HL-60 (cell line): ENCODE data around the gene FBLN7.

ENCODE experiments used
- DNase-seq, 2 experiments: peaks; one replicate each; pipeline ENCODE4 v3.0.0-alpha.2; 2010 to 2020; ENCODE audit warnings: low read depth in 1 of 2, low spot score in 1 of 2
- H3K27ac ChIP-seq: fragments of 250-450 bp; sonication (Bioruptor Pico); replicated peaks from 2 replicates; pipeline ENCODE4 v1.5.1; 2020; ENCODE audit warnings: mild to moderate bottlenecking, moderate library complexity
- H3K27me3 ChIP-seq: fragments of 250-450 bp; sonication (Bioruptor Pico); 2 replicates; pipeline ENCODE4 v1.5.1; 2021; ENCODE audit warnings: mild to moderate bottlenecking, moderate library complexity; ENCODE audit not compliant: insufficient read depth, poor library complexity, severe bottlenecking
- H3K4me3 ChIP-seq: replicated peaks from 2 replicates; pipeline ENCODE4 v1.5.1; 2011; ENCODE audit warnings: mild to moderate bottlenecking, control low read depth, low read length; ENCODE audit not compliant: insufficient read depth
- GABPA ChIP-seq: IDR thresholded peaks from 2 replicates; pipeline ENCODE4 v1.6.1; 2012; ENCODE audit warnings: low read depth
- POLR2AphosphoS5 ChIP-seq: IDR thresholded peaks from 2 replicates; pipeline ENCODE4 v1.6.1; 2012; ENCODE audit warnings: low read depth
- SPI1 ChIP-seq: IDR thresholded peaks from 2 replicates; pipeline ENCODE4 v1.6.1; 2012; ENCODE audit warnings: low read depth, mild to moderate bottlenecking, borderline replicate concordance
- TF ChIP-seq, protein P1 (sequence below): IDR thresholded peaks from 2 replicates; pipeline ENCODE4 v1.6.1; 2012; ENCODE audit warnings: low read depth; ENCODE audit not compliant: insufficient replicate concordance
- TF ChIP-seq, protein P2 (sequence below): IDR thresholded peaks from one replicate; pipeline ENCODE4 v1.5.1; 2011; ENCODE audit warnings: low read length, control low read depth, inconsistent platforms; ENCODE audit not compliant: insufficient read depth

Gene FBLN7

DNA sequence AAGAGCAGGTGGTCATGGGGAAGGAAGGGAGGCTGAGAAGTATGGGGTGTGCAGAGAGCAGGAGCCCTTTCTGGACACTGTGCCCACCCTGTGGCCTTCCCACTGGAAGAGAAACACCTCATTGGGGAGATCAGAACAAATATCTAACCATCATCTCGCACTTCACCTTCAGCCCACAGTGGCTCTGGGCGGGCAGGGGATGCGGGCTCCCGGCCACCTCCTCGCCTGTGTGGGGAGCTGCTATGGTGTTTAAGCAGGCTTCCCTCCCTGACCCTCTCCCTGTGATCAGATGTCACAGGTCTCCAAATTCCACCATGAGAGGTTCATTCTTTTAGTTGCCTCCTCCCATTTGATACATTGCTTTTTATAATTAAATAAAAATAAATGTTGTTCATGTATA lies 5.0 kb downstream of the FBLN7 start:
- no peak overlapping the region for H3K27ac ChIP-seq
- H3K27me3 ChIP-seq: peaks cover 6% of the 10 kb centered on the region
- no peak overlapping the region for H3K4me3 ChIP-seq
- TF ChIP-seq GABPA (no peak), SPI1 (no peak), POLR2AphosphoS5 (no peak)
- TF ChIP-seq, protein P1, sequence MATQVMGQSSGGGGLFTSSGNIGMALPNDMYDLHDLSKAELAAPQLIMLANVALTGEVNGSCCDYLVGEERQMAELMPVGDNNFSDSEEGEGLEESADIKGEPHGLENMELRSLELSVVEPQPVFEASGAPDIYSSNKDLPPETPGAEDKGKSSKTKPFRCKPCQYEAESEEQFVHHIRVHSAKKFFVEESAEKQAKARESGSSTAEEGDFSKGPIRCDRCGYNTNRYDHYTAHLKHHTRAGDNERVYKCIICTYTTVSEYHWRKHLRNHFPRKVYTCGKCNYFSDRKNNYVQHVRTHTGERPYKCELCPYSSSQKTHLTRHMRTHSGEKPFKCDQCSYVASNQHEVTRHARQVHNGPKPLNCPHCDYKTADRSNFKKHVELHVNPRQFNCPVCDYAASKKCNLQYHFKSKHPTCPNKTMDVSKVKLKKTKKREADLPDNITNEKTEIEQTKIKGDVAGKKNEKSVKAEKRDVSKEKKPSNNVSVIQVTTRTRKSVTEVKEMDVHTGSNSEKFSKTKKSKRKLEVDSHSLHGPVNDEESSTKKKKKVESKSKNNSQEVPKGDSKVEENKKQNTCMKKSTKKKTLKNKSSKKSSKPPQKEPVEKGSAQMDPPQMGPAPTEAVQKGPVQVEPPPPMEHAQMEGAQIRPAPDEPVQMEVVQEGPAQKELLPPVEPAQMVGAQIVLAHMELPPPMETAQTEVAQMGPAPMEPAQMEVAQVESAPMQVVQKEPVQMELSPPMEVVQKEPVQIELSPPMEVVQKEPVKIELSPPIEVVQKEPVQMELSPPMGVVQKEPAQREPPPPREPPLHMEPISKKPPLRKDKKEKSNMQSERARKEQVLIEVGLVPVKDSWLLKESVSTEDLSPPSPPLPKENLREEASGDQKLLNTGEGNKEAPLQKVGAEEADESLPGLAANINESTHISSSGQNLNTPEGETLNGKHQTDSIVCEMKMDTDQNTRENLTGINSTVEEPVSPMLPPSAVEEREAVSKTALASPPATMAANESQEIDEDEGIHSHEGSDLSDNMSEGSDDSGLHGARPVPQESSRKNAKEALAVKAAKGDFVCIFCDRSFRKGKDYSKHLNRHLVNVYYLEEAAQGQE: no peak
- TF ChIP-seq, protein P2, sequence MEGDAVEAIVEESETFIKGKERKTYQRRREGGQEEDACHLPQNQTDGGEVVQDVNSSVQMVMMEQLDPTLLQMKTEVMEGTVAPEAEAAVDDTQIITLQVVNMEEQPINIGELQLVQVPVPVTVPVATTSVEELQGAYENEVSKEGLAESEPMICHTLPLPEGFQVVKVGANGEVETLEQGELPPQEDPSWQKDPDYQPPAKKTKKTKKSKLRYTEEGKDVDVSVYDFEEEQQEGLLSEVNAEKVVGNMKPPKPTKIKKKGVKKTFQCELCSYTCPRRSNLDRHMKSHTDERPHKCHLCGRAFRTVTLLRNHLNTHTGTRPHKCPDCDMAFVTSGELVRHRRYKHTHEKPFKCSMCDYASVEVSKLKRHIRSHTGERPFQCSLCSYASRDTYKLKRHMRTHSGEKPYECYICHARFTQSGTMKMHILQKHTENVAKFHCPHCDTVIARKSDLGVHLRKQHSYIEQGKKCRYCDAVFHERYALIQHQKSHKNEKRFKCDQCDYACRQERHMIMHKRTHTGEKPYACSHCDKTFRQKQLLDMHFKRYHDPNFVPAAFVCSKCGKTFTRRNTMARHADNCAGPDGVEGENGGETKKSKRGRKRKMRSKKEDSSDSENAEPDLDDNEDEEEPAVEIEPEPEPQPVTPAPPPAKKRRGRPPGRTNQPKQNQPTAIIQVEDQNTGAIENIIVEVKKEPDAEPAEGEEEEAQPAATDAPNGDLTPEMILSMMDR: no peak
- DNase-seq: no peak

DNA sequence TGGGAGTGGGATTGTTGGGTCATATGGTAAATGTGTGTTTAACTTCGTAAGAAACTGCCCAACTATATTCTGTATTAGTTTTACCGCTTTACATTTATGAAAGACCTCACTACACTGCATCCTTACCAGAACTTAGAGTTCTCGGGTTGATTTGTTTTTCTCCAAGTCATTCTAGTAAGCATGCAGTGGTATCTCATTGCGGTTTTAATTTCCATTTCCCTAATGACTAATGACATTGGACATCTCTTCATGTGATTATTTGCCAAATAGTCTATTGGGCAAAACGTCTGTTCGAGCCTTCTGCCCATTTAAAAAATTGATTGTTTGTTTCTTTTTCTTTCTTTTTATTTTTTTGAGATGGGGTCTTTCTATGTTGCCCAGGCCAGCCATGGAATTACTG lies 6.8 kb downstream of the FBLN7 start:
- Histone ChIP-seq H3K27ac (no peak overlapping the region), H3K4me3 (no peak overlapping the region), H3K27me3 (peaks cover 6% of the 10 kb centered on the region)
- TF ChIP-seq GABPA: no peak
- no peak for TF ChIP-seq SPI1
- TF ChIP-seq, protein P2: no peak
- no peak for TF ChIP-seq POLR2AphosphoS5
- TF ChIP-seq, protein P1: no peak
- no peak for DNase-seq

DNA sequence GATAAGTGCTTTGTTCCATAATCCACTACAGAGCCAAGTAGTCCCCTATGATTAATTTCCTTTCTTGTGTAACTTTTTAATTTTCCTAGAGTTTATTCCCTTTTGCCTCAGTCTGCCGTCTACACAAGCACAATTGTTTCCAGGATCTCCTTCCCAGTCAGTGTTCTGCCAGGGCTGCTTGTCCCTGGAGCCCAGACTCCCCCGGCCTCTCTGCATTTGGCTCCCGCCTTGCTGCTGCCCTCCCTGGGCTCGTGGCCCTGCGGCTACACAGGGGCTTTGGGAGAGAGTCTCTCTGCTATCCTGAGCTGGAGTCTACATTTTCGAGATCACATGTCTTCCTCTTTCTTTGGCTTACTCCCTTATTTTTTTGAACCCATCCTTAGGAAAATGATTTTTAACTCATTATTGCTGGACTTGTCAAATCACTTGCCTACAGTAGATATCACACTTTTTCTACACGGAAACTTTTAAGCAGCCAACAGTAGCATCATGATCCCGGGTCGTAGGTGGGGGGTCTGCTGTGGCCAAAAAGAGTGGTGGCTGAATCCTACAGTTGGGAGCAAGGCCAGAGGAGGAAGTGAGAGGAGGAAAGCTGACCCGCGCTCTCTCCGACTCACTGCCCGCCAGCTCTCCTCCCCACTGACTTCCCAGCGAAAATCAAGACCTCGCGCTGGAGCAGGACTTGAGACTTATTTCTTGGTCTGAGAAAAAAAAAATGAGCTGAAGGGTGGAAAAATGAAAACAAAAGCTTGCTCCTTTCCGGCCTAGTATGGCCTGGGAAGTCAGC lies 9.4 kb downstream of the FBLN7 start:
- H3K27ac ChIP-seq: no peak overlapping the region
- DNase-seq: no peak
- H3K27me3 ChIP-seq: no peaks in the 10 kb centered on the region
- no peak overlapping the region for H3K4me3 ChIP-seq
- no peak for TF ChIP-seq SPI1

DNA sequence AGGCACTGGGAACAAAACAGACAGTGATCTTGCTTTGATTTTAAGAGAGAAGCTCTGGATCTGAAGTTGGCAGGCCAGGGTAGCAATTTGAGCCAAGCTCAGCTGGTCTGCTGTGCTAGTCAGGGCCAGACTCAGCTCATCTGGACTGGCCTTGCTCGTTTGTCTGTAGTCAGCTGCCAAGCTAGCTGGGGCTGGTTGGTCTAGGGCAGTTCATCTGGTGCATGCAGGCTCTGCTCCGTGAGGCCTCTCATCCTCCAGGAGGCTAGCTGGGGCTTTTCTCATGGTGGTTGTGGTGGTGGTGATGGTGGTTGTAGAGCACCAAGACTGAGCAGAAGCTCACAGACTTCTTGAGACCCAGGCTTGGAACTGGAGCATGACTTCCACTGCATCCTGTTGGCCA lies 10.3 kb downstream of the FBLN7 start:
- no peak for DNase-seq
- no peak overlapping the region for H3K27ac ChIP-seq
- TF ChIP-seq POLR2AphosphoS5 (no peak), SPI1 (no peak), GABPA (no peak)
- TF ChIP-seq, protein P1: no peak
- TF ChIP-seq, protein P2: no peak
- H3K27me3 ChIP-seq: no peaks in the 10 kb centered on the region
- H3K4me3 ChIP-seq: no peak overlapping the region
